Hepatocyte (in vitro differentiated cells): ENCODE data around the gene DSCAML1.

Source experiments
- CTCF ChIP-seq: fragments of 200-600 bp; sonication (generic); IDR thresholded peaks from 2 replicates; pipeline ENCODE4 v1.5.1; 2016; ENCODE audit warnings: antibody characterized with exemption, mild to moderate bottlenecking; ENCODE audit not compliant: poor library complexity
- EZH2 ChIP-seq: fragments of 200-600 bp; sonication (generic); IDR thresholded peaks from 2 replicates; pipeline ENCODE4 v1.6.1; 2016; ENCODE audit warnings: antibody characterized with exemption, mild to moderate bottlenecking, borderline replicate concordance
- EZH2phosphoT487 ChIP-seq: fragments of 200-600 bp; sonication (generic); IDR thresholded peaks from one replicate; pipeline ENCODE4 v1.6.1; 2018; ENCODE audit warnings: antibody characterized with exemption, mild to moderate bottlenecking, low read depth, moderate library complexity; ENCODE audit not compliant: unreplicated experiment, severe bottlenecking

GRCh38 chr11:117484156-117484555 is 312.9 kb downstream of the DSCAML1 start:
- no peak for TF ChIP-seq CTCF
- TF ChIP-seq EZH2phosphoT487, result no peak
- no peak for TF ChIP-seq EZH2
